ENCODE measurements around the gene ARL6IP6.

Gene ARL6IP6

GRCh38 chr2:152811916-152812315, 93.5 kb downstream of the ARL6IP6 start:
- DNase-seq = no peak
